Loucy (cell line): ENCODE results near the gene MAPRE3.

Experiments
- H2AFZ ChIP-seq: fragments of 200-600 bp; sonication (generic); 2 replicates; pipeline ENCODE4 v1.6.0; 2016; ENCODE audit warnings: antibody characterized with exemption, mild to moderate bottlenecking, low read length, moderate library complexity
- H3F3A ChIP-seq: fragments of 200-600 bp; 2 replicates; pipeline ENCODE4 v1.6.0; 2016; ENCODE audit warnings: antibody characterized with exemption, low read depth, mild to moderate bottlenecking
- H3K27me3 ChIP-seq: fragments of 200-600 bp; sonication (generic); 2 replicates; pipeline ENCODE4 v1.6.1; 2014; ENCODE audit warnings: low read length, mild to moderate bottlenecking; ENCODE audit not compliant: insufficient read depth, poor library complexity, severe bottlenecking
- H3K36me3 ChIP-seq: fragments of 200-600 bp; sonication (generic); 2 replicates; pipeline ENCODE4 v1.6.1; 2016; ENCODE audit warnings: low read length; ENCODE audit not compliant: insufficient read depth
- H3K4me1 ChIP-seq: fragments of 200-600 bp; sonication (generic); 2 replicates; pipeline ENCODE4 v1.5.1; 2014; ENCODE audit warnings: low read length, mild to moderate bottlenecking; ENCODE audit not compliant: insufficient read depth, poor library complexity, severe bottlenecking
- H3K4me2 ChIP-seq: fragments of 200-600 bp; sonication (generic); 2 replicates; pipeline ENCODE4 v1.6.0; 2014; ENCODE audit warnings: antibody characterized with exemption, low read length, low read depth, mild to moderate bottlenecking; ENCODE audit not compliant: poor library complexity, severe bottlenecking
- H3K4me3 ChIP-seq: fragments of 200-600 bp; sonication (generic); 2 replicates; pipeline ENCODE4 v1.5.1; 2014; ENCODE audit warnings: low read length, mild to moderate bottlenecking, mixed read lengths; ENCODE audit not compliant: poor library complexity, severe bottlenecking
- H3K79me2 ChIP-seq: fragments of 200-600 bp; sonication (generic); 2 replicates; pipeline ENCODE4 v1.6.1; 2014; ENCODE audit warnings: low read length; ENCODE audit not compliant: insufficient read depth
- H3K9ac ChIP-seq: fragments of 200-600 bp; sonication (generic); 2 replicates; pipeline ENCODE4 v1.6.0; 2014; ENCODE audit warnings: mild to moderate bottlenecking, low read depth, low read length, moderate library complexity; ENCODE audit not compliant: poor library complexity, severe bottlenecking
- H3K9me2 ChIP-seq: fragments of 200-600 bp; sonication (generic); replicated peaks from 2 replicates; pipeline ENCODE4 v1.6.1; 2016; ENCODE audit warnings: low read depth, low read length, mixed read lengths
- H3K9me3 ChIP-seq: fragments of 200-600 bp; sonication (generic); 2 replicates; pipeline ENCODE4 v1.6.1; 2014; ENCODE audit warnings: mild to moderate bottlenecking, antibody characterized with exemption, low read length, low read depth; ENCODE audit not compliant: insufficient read depth
- H4K20me1 ChIP-seq: fragments of 200-600 bp; sonication (generic); 2 replicates; pipeline ENCODE4 v1.6.0; 2014; ENCODE audit warnings: antibody characterized with exemption, low read length, mild to moderate bottlenecking; ENCODE audit not compliant: insufficient read depth, poor library complexity, severe bottlenecking
- CTCF ChIP-seq: fragments of 200-600 bp; sonication (generic); conservative IDR thresholded peaks from 2 replicates; pipeline ENCODE4 v1.5.1; 2014; ENCODE audit warnings: mild to moderate bottlenecking, antibody characterized with exemption, low read length
- EZH2phosphoT487 ChIP-seq: fragments of 200-600 bp; IDR thresholded peaks from 2 replicates; pipeline ENCODE4 v1.6.1; 2018; ENCODE audit warnings: antibody characterized with exemption, mild to moderate bottlenecking, moderate library complexity, borderline replicate concordance

The MAPRE3 gene

GRCh38 chr2:27071277-27071989, 101.0 kb downstream of the MAPRE3 start, which contains the start of gene OST4:
OST4 (minus strand) TSS chr2:27071654.
- H3K4me3 ChIP-seq: peak within 1 kb of the TSS; percentile 88
- no peaks in the 10 kb centered on the region for H3F3A ChIP-seq
- H2AFZ ChIP-seq: peak within 1 kb of the TSS; percentile 69
- TF ChIP-seq EZH2phosphoT487: no peak
- TF ChIP-seq CTCF: 0 out of 2 replicates have a peak, but pooled peaks have one; percentile 21
- H4K20me1 ChIP-seq: peaks cover 21% of the 10 kb centered on the region
- H3K9me2 ChIP-seq: no peaks in the 10 kb centered on the region
- no peaks in the 10 kb centered on the region for H3K36me3 ChIP-seq
- no peaks in the 10 kb centered on the region for H3K9me3 ChIP-seq
- no peaks in the 10 kb centered on the region for H3K27me3 ChIP-seq
- H3K4me2 ChIP-seq: peak within 1 kb of the TSS; percentile 98
- peaks cover 43% of the 10 kb centered on the region for H3K79me2 ChIP-seq
- H3K4me1 ChIP-seq: peaks cover 51% of the 10 kb centered on the region
- H3K9ac ChIP-seq: peak within 1 kb of the TSS; percentile 95

GRCh38 chr2:27071990-27072830, 101.8 kb downstream of the MAPRE3 start:
- peaks cover 21% of the 10 kb centered on the region for H4K20me1 ChIP-seq
- H3K4me1 ChIP-seq: peaks cover 51% of the 10 kb centered on the region
- no peaks in the 10 kb centered on the region for H3K9me2 ChIP-seq
- H3K9me3 ChIP-seq: no peaks in the 10 kb centered on the region
- no peaks in the 10 kb centered on the region for H3F3A ChIP-seq
- TF ChIP-seq EZH2phosphoT487 (no peak), CTCF (no peak)
- peak overlapping the region; percentile 95 for H3K9ac ChIP-seq
- H2AFZ ChIP-seq: peak overlapping the region; percentile 57
- peaks cover 41% of the 10 kb centered on the region for H3K79me2 ChIP-seq
- no peaks in the 10 kb centered on the region for H3K36me3 ChIP-seq
- peak overlapping the region; percentile 98 for H3K4me2 ChIP-seq
- peak overlapping the region; percentile 88 for H3K4me3 ChIP-seq
- no peaks in the 10 kb centered on the region for H3K27me3 ChIP-seq

GRCh38 chr2:27072920-27073319, 102.5 kb downstream of the MAPRE3 start:
- Histone ChIP-seq H3K4me1 (peaks cover 51% of the 10 kb centered on the region), H3K79me2 (peaks cover 34% of the 10 kb centered on the region), H2AFZ (no peak overlapping the region), H3F3A (no peaks in the 10 kb centered on the region), H4K20me1 (peaks cover 21% of the 10 kb centered on the region), H3K9ac (peak overlapping the region; percentile 95), H3K36me3 (no peaks in the 10 kb centered on the region), H3K4me3 (peak overlapping the region; percentile 88), H3K9me3 (no peaks in the 10 kb centered on the region), H3K9me2 (no peaks in the 10 kb centered on the region), H3K27me3 (no peaks in the 10 kb centered on the region), H3K4me2 (peak overlapping the region; percentile 98)
- no peak for TF ChIP-seq CTCF
- no peak for TF ChIP-seq EZH2phosphoT487
